GM12878 (cell line): Measurements from ENCODE around the gene GLB1L. TPM values are rescaled to one million over a fixed set of nuclear protein-coding genes. Genes with fewer than 3 reads are reported as not detected.

Experiments
- CBX5 ChIP-seq: sonication (generic); IDR thresholded peaks from 2 replicates; pipeline ENCODE4 v1.6.1; 2016; ENCODE audit warnings: low read depth, moderate library complexity, mild to moderate bottlenecking, inconsistent platforms
- MTA2 ChIP-seq: fragments of 450-650 bp; IDR thresholded peaks from 2 replicates; pipeline ENCODE4 v1.6.1; 2016; ENCODE audit warnings: low read depth, mild to moderate bottlenecking, moderate library complexity
- MXI1 ChIP-seq: fragments of 150-350 bp; IDR thresholded peaks from 2 replicates; pipeline ENCODE4 v1.6.1; 2011; ENCODE audit warnings: low read depth, mild to moderate bottlenecking, inconsistent platforms, low read length, improper control_type of control experiment
- MYB ChIP-seq: fragments of 150-350 bp; IDR thresholded peaks from 2 replicates; pipeline ENCODE4 v1.6.1; 2014; ENCODE audit warnings: mild to moderate bottlenecking, low read depth, low read length, borderline replicate concordance
- NR2C1 ChIP-seq: fragments of 450-650 bp; IDR thresholded peaks from 2 replicates; pipeline ENCODE4 v1.6.1; 2017; ENCODE audit warnings: antibody characterized with exemption, mild to moderate bottlenecking, moderate library complexity
- PAX8 ChIP-seq: fragments of 450-650 bp; IDR thresholded peaks from 2 replicates; pipeline ENCODE4 v1.6.1; 2017; ENCODE audit warnings: mild to moderate bottlenecking, moderate library complexity
- RAD21 ChIP-seq: IDR thresholded peaks from 2 replicates; pipeline ENCODE4 v1.6.1; 2011; ENCODE audit warnings: mild to moderate bottlenecking, low read depth, low read length, moderate library complexity; ENCODE audit not compliant: insufficient read depth
- RCOR1 ChIP-seq: conservative IDR thresholded peaks from 2 replicates; pipeline ENCODE4 v1.6.1; 2012; ENCODE audit warnings: low read depth, low read length, improper control_type of control experiment
- RELB ChIP-seq: fragments of 450-650 bp; IDR thresholded peaks from 2 replicates; pipeline ENCODE4 v1.6.1; 2017; ENCODE audit warnings: low read depth, mild to moderate bottlenecking, moderate library complexity
- SIX5 ChIP-seq: IDR thresholded peaks from 2 replicates; pipeline ENCODE4 v1.6.1; 2011; ENCODE audit warnings: mild to moderate bottlenecking, low read depth, low read length, moderate library complexity; ENCODE audit not compliant: severe bottlenecking
- SREBF2 ChIP-seq: IDR thresholded peaks from 2 replicates; pipeline ENCODE4 v1.6.1; 2012; ENCODE audit warnings: mild to moderate bottlenecking, low read length
- STAT3 ChIP-seq: IDR thresholded peaks from 2 replicates; pipeline ENCODE4 v1.6.1; 2011; ENCODE audit warnings: low read depth, low read length, improper control_type of control experiment
- TCF12 ChIP-seq: IDR thresholded peaks from 2 replicates; pipeline ENCODE4 v1.6.1; 2011; ENCODE audit warnings: low read depth, mild to moderate bottlenecking, low read length
- TCF7 ChIP-seq: IDR thresholded peaks from 2 replicates; pipeline ENCODE4 v1.6.1; 2014; ENCODE audit warnings: antibody characterized with exemption, borderline replicate concordance
- ZNF687 ChIP-seq: fragments of 450-650 bp; IDR thresholded peaks from 2 replicates; pipeline ENCODE4 v1.6.1; 2017; ENCODE audit warnings: mild to moderate bottlenecking, moderate library complexity
- polyA plus RNA-seq, 11 experiments: library from polyadenylated mRNA; depleted of rRNA in 4 of 11; unstranded in 6 of 11; stranded (reverse) in 5 of 11; fragments of >200 nt; fragmentation: Nextera tagmentation in 4 of 11; fragmentation: Illumina TruSeq in 1 of 11; extraction: Ambion mirVana in 4 of 11; extraction: Trizol in 1 of 11; gene quantifications; 1 replicate in 1 of 11; 2 replicates in 10 of 11; pipeline versions ENCODE4 v1.2.1 to v1.2.3, GENCODE V29; 2011 to 2016; ENCODE audit warnings: inconsistent platforms in 2 of 11, missing spikeins in 2 of 11, low read depth in 1 of 11
- total RNA-seq, 4 experiments: library from RNA; depleted of rRNA in 3 of 4; stranded (reverse); fragments of >200 nt in 3 of 4; fragmentation: Illumina TruSeq in 1 of 4; extraction: Trizol in 1 of 4; gene quantifications; 2 replicates each; pipeline versions ENCODE4 v1.2.1 to v1.2.3, GENCODE V29; 2013 to 2021
- TF ChIP-seq, protein P1 (sequence below): fragments of 450-650 bp; IDR thresholded peaks from 2 replicates; pipeline ENCODE4 v1.6.1; 2018; ENCODE audit warnings: borderline replicate concordance, mild to moderate bottlenecking; ENCODE audit not compliant: partially characterized antibody
- TF ChIP-seq, protein P2 (sequence below): fragments of 450-650 bp; IDR thresholded peaks from 2 replicates; pipeline ENCODE4 v1.6.1; 2016; ENCODE audit warnings: mild to moderate bottlenecking, moderate library complexity, borderline replicate concordance

Gene GLB1L
- total and polyA plus RNA-seq, 10 of the 15 experiments (the other 5 are each of a cell fraction or from before 2014, with no cell fraction given): 0.29 to 4.6 (median 2.7) TPM

DNA sequence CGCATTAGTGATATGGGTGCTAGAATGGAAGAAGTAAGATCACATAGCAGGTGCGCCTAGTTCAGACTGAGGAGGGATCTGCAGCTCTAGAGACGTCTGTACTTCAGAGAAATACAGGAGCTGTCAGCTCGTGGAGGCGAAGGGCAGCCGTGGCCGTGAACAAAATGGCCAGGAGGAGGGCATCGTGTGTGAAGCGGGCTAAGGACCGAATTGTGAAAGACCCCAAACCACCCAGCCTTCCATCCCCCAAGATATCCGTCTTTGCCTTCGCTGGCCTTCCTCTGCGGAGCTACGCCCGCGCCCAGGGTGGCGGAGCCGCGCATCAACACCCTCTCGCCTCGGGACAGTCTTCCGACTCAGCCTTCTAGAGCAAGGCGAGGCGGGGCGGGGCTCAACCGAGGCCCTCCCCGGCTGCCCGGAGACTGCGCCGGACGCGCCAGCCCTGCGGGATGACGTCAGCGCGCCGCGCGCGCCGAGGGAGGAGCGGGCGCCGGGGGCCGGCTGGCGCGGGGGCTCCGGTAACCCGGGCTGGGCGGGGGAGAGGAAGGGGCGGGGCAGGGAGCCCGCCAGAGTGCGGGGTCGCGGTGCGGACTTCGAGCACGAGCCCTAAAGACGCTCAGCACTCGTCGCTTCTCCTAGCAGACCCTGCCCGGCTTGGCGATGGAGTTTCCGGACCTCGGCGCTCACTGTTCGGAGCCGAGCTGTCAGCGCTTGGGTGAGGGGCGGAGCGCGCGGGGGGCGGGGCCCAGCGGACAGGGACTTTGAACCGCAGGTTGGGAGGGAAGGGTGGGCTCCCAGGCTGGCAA lies 38.7 kb downstream of the GLB1L start, which contains the start of gene ZFAND2B (continued):
- TF ChIP-seq ZNF687 (no peak; the same call in none of the 2 replicates), NR2C1 (no peak), SREBF2 (no peak), TCF12 (peak; percentile 34; the same call in 1 of the 2 replicates), MTA2 (no peak), RCOR1 (no peak), MYB (no peak), STAT3 (no peak), TCF7 (no peak), PAX8 (no peak), CBX5 (no peak), MXI1 (peak; percentile 54), RELB (peak; percentile 60), RAD21 (no peak), SIX5 (no peak)
- TF ChIP-seq, protein P1, sequence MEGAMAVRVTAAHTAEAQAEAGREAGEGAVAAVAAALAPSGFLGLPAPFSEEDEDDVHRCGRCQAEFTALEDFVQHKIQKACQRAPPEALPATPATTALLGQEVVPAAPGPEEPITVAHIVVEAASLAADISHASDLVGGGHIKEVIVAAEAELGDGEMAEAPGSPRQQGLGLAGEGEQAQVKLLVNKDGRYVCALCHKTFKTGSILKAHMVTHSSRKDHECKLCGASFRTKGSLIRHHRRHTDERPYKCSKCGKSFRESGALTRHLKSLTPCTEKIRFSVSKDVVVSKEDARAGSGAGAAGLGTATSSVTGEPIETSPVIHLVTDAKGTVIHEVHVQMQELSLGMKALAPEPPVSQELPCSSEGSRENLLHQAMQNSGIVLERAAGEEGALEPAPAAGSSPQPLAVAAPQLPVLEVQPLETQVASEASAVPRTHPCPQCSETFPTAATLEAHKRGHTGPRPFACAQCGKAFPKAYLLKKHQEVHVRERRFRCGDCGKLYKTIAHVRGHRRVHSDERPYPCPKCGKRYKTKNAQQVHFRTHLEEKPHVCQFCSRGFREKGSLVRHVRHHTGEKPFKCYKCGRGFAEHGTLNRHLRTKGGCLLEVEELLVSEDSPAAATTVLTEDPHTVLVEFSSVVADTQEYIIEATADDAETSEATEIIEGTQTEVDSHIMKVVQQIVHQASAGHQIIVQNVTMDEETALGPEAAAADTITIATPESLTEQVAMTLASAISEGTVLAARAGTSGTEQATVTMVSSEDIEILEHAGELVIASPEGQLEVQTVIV: no peak
- TF ChIP-seq, protein P2, sequence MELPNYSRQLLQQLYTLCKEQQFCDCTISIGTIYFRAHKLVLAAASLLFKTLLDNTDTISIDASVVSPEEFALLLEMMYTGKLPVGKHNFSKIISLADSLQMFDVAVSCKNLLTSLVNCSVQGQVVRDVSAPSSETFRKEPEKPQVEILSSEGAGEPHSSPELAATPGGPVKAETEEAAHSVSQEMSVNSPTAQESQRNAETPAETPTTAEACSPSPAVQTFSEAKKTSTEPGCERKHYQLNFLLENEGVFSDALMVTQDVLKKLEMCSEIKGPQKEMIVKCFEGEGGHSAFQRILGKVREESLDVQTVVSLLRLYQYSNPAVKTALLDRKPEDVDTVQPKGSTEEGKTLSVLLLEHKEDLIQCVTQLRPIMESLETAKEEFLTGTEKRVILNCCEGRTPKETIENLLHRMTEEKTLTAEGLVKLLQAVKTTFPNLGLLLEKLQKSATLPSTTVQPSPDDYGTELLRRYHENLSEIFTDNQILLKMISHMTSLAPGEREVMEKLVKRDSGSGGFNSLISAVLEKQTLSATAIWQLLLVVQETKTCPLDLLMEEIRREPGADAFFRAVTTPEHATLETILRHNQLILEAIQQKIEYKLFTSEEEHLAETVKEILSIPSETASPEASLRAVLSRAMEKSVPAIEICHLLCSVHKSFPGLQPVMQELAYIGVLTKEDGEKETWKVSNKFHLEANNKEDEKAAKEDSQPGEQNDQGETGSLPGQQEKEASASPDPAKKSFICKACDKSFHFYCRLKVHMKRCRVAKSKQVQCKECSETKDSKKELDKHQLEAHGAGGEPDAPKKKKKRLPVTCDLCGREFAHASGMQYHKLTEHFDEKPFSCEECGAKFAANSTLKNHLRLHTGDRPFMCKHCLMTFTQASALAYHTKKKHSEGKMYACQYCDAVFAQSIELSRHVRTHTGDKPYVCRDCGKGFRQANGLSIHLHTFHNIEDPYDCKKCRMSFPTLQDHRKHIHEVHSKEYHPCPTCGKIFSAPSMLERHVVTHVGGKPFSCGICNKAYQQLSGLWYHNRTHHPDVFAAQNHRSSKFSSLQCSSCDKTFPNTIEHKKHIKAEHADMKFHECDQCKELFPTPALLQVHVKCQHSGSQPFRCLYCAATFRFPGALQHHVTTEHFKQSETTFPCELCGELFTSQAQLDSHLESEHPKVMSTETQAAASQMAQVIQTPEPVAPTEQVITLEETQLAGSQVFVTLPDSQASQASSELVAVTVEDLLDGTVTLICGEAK: peak; percentile 29; the same call in 1 of the 2 replicates
